Measurements from ENCODE around the gene MUC13.

GRCh38 chr3:124934577-124934976 is at the start of gene MUC13:
- no peak for TF ChIP-seq POLR2A (IDR thresholded peaks at IDR 0.05)
- TF ChIP-seq, protein P1, sequence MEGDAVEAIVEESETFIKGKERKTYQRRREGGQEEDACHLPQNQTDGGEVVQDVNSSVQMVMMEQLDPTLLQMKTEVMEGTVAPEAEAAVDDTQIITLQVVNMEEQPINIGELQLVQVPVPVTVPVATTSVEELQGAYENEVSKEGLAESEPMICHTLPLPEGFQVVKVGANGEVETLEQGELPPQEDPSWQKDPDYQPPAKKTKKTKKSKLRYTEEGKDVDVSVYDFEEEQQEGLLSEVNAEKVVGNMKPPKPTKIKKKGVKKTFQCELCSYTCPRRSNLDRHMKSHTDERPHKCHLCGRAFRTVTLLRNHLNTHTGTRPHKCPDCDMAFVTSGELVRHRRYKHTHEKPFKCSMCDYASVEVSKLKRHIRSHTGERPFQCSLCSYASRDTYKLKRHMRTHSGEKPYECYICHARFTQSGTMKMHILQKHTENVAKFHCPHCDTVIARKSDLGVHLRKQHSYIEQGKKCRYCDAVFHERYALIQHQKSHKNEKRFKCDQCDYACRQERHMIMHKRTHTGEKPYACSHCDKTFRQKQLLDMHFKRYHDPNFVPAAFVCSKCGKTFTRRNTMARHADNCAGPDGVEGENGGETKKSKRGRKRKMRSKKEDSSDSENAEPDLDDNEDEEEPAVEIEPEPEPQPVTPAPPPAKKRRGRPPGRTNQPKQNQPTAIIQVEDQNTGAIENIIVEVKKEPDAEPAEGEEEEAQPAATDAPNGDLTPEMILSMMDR (IDR thresholded peaks at IDR 0.05 in 4 of 5, conservative IDR thresholded peaks at IDR 0.05 in 1 of 5), result no peak

Data from gastrocnemius medialis (tissue), 4 donors.